Measurements from ENCODE around the gene NR6A1. TPM values are rescaled to one million over a fixed set of nuclear protein-coding genes. Genes with fewer than 3 reads are reported as not detected.

Gene NR6A1
- total and polyA plus RNA-seq, 9 donors = 0.29 to 1.7 (median 1.00) TPM

GRCh38 chr9:124749781-124750180 is 21.3 kb downstream of the NR6A1 start:
- 51 to 59% (median 51%) methylated on average over 2 of the region's 2 CpGs for WGBS, 3 donors
- TF ChIP-seq POLR2A (IDR thresholded peaks at IDR 0.05) (no peak), EP300 (IDR thresholded peaks at IDR 0.05) (no peak)
- TF ChIP-seq, protein P1, sequence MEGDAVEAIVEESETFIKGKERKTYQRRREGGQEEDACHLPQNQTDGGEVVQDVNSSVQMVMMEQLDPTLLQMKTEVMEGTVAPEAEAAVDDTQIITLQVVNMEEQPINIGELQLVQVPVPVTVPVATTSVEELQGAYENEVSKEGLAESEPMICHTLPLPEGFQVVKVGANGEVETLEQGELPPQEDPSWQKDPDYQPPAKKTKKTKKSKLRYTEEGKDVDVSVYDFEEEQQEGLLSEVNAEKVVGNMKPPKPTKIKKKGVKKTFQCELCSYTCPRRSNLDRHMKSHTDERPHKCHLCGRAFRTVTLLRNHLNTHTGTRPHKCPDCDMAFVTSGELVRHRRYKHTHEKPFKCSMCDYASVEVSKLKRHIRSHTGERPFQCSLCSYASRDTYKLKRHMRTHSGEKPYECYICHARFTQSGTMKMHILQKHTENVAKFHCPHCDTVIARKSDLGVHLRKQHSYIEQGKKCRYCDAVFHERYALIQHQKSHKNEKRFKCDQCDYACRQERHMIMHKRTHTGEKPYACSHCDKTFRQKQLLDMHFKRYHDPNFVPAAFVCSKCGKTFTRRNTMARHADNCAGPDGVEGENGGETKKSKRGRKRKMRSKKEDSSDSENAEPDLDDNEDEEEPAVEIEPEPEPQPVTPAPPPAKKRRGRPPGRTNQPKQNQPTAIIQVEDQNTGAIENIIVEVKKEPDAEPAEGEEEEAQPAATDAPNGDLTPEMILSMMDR (IDR thresholded peaks at IDR 0.05) = no peak

GRCh38 chr9:124749284-124749683 is 21.8 kb downstream of the NR6A1 start:
- no peak for TF ChIP-seq EP300 (IDR thresholded peaks at IDR 0.05)
- no peak for TF ChIP-seq POLR2A (IDR thresholded peaks at IDR 0.05)
- TF ChIP-seq, protein P1 (IDR thresholded peaks at IDR 0.05) = no peak
- Histone ChIP-seq H3K4me3 (no peak overlapping the region), H3K27ac (no peak overlapping the region), H3K36me3 (no peaks in the 10 kb centered on the region), H3K4me1 (ENCODE audit: insufficient read depth) (no peaks in the 10 kb centered on the region), H3K9me3 (no peaks in the 10 kb centered on the region), H3K27me3 (no peaks in the 10 kb centered on the region)
- WGBS, 3 donors = 92 to 98% (median 93%) methylated on average over 3 of the region's 3 CpGs
- DNase-seq = no peak
- intact Hi-C loops (cut with DNase I) = no loop called here

More at GRCh38 chr9:124749781-124750180, 21.3 kb downstream of the NR6A1 start:
- intact Hi-C loops (cut with DNase I) = no loop called here
- no peaks in the 10 kb centered on the region for H3K27me3 ChIP-seq
- H3K4me1 ChIP-seq (ENCODE audit: insufficient read depth) = no peaks in the 10 kb centered on the region
- no peak overlapping the region for H3K27ac ChIP-seq
- H3K4me3 ChIP-seq = no peak overlapping the region
- H3K9me3 ChIP-seq = no peaks in the 10 kb centered on the region
- DNase-seq = no peak
- no peaks in the 10 kb centered on the region for H3K36me3 ChIP-seq

GRCh38 chr9:124747065-124747464 is 24.0 kb downstream of the NR6A1 start:
- Histone ChIP-seq H3K4me1 (ENCODE audit: insufficient read depth) (no peaks in the 10 kb centered on the region), H3K9me3 (no peaks in the 10 kb centered on the region), H3K27ac (no peak overlapping the region), H3K36me3 (no peaks in the 10 kb centered on the region), H3K27me3 (no peaks in the 10 kb centered on the region), H3K4me3 (no peak overlapping the region)
- no peak for DNase-seq
- no peak for TF ChIP-seq EP300 (IDR thresholded peaks at IDR 0.05)
- TF ChIP-seq, protein P1 (IDR thresholded peaks at IDR 0.05) = no peak
- TF ChIP-seq POLR2A (IDR thresholded peaks at IDR 0.05) = no peak
- WGBS, 3 donors = 83 to 85% (median 85%) methylated on average over 4 of the region's 4 CpGs
- intact Hi-C loops (cut with DNase I) = no loop called here

GRCh38 chr9:124743686-124744348 is 27.3 kb downstream of the NR6A1 start:
- no peak for DNase-seq
- H3K4me3 ChIP-seq = no peak overlapping the region
- H3K27ac ChIP-seq = no peak overlapping the region
- WGBS, 3 donors = 62 to 67% (median 66%) methylated on average over 5 of the region's 5 CpGs
- no peaks in the 10 kb centered on the region for H3K27me3 ChIP-seq
- H3K4me1 ChIP-seq (ENCODE audit: insufficient read depth) = no peaks in the 10 kb centered on the region
- TF ChIP-seq EP300 (IDR thresholded peaks at IDR 0.05) (no peak), POLR2A (IDR thresholded peaks at IDR 0.05) (no peak)
- TF ChIP-seq, protein P1 (IDR thresholded peaks at IDR 0.05) = no peak
- intact Hi-C loops (cut with DNase I) = no loop called here
- no peaks in the 10 kb centered on the region for H3K9me3 ChIP-seq
- H3K36me3 ChIP-seq = no peaks in the 10 kb centered on the region

Data from ovary (tissue), 9 donors.